ENCODE results near the gene SSU72. TPM values are rescaled to one million over a fixed set of nuclear protein-coding genes. Genes with fewer than 3 reads are reported as not detected.

The SSU72 gene
- total and polyA plus RNA-seq, 4 donors, result 35.4 to 57.4 (median 44.3) TPM

DNA sequence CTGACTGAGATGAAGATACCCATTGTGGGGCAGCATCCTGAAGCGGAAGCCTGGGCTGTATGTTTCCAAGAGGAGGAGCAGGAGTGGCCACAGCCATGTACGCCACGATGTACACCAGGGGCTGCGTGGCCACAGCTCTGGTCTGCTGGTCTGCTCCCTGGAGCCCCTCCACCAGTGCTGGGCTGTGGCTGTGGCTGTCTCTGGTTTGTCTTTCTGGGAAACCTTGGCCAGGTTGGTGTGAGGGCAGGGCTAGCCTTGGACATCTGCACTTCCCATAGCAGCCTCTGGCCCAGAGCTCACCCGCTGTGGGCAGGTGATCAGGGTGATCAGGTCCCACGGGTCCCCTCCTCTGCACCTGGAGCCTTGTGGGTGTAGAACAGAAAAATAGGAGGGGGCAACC, 43.3 kb upstream of the SSU72 start:
- Histone ChIP-seq H3K4me3 (ENCODE audit: low read depth in 1 of 3, low read length in 3 of 3) (no peak overlapping the region), H3K27ac (ENCODE audit: low read depth in 1 of 2, low read length in 2 of 2) (no peak overlapping the region), H3K4me1 (ENCODE audit: control insufficient read depth in 4 of 4, insufficient read depth in 4 of 4, low read length in 3 of 4) (peaks cover 11 to 54% (median 44%) of the 10 kb centered on the region in 4 donors), H3K9ac (ENCODE audit: low read depth in 1 of 2, low read length in 2 of 2) (no peak overlapping the region), H3K27me3 (ENCODE audit: control insufficient read depth in 4 of 4, insufficient read depth in 4 of 4, low read length in 3 of 4) (no peaks in the 10 kb centered on the region), H3K36me3 (ENCODE audit: control insufficient read depth in 4 of 4, insufficient read depth in 3 of 4, low read depth in 1 of 4, low read length in 3 of 4) (peaks cover 0 to 6% (median 0%) of the 10 kb centered on the region in 4 donors), H3K9me3 (ENCODE audit: control insufficient read depth in 4 of 4, low read length in 3 of 4) (no peaks in the 10 kb centered on the region)
- TF ChIP-seq HNF4A (conservative IDR thresholded peaks at IDR 0.05) (no peak), YY1 (IDR thresholded peaks at IDR 0.05) (no peak), TAF1 (conservative IDR thresholded peaks at IDR 0.05) (no peak), RAD21 (IDR thresholded peaks at IDR 0.05) (no peak), FOXA1 (IDR thresholded peaks at IDR 0.05) (no peak)
- TF ChIP-seq, protein P1, sequence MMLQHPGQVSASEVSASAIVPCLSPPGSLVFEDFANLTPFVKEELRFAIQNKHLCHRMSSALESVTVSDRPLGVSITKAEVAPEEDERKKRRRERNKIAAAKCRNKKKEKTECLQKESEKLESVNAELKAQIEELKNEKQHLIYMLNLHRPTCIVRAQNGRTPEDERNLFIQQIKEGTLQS (IDR thresholded peaks at IDR 0.05), result no peak
- DNase-seq (ENCODE audit: low spot score), result no peak
- WGBS, result 93% methylated on average over 6 of the region's 6 CpGs

- Histone ChIP-seq H3K9me3 (ENCODE audit: control insufficient read depth in 4 of 4, low read length in 3 of 4) (no peaks in the 10 kb centered on the region), H3K36me3 (ENCODE audit: control insufficient read depth in 4 of 4, insufficient read depth in 3 of 4, low read depth in 1 of 4, low read length in 3 of 4) (peaks cover 0 to 6% (median 0%) of the 10 kb centered on the region in 4 donors), H3K27me3 (ENCODE audit: control insufficient read depth in 4 of 4, insufficient read depth in 4 of 4, low read length in 3 of 4) (no peaks in the 10 kb centered on the region), H3K4me1 (ENCODE audit: control insufficient read depth in 4 of 4, insufficient read depth in 4 of 4, low read length in 3 of 4) (peaks cover 11 to 54% (median 44%) of the 10 kb centered on the region in 4 donors), H3K4me3 (ENCODE audit: low read depth in 1 of 3, low read length in 3 of 3) (no peak overlapping the region), H3K9ac (ENCODE audit: low read depth in 1 of 2, low read length in 2 of 2) (no peak overlapping the region), H3K27ac (ENCODE audit: low read depth in 1 of 2, low read length in 2 of 2) (no peak overlapping the region)
- TF ChIP-seq, protein P2, sequence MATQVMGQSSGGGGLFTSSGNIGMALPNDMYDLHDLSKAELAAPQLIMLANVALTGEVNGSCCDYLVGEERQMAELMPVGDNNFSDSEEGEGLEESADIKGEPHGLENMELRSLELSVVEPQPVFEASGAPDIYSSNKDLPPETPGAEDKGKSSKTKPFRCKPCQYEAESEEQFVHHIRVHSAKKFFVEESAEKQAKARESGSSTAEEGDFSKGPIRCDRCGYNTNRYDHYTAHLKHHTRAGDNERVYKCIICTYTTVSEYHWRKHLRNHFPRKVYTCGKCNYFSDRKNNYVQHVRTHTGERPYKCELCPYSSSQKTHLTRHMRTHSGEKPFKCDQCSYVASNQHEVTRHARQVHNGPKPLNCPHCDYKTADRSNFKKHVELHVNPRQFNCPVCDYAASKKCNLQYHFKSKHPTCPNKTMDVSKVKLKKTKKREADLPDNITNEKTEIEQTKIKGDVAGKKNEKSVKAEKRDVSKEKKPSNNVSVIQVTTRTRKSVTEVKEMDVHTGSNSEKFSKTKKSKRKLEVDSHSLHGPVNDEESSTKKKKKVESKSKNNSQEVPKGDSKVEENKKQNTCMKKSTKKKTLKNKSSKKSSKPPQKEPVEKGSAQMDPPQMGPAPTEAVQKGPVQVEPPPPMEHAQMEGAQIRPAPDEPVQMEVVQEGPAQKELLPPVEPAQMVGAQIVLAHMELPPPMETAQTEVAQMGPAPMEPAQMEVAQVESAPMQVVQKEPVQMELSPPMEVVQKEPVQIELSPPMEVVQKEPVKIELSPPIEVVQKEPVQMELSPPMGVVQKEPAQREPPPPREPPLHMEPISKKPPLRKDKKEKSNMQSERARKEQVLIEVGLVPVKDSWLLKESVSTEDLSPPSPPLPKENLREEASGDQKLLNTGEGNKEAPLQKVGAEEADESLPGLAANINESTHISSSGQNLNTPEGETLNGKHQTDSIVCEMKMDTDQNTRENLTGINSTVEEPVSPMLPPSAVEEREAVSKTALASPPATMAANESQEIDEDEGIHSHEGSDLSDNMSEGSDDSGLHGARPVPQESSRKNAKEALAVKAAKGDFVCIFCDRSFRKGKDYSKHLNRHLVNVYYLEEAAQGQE (IDR thresholded peaks at IDR 0.05), result no peak
- no peak for TF ChIP-seq EGR1 (IDR thresholded peaks at IDR 0.05; ENCODE audit: low read depth in 2 of 2)
- no peak for TF ChIP-seq RAD21 (IDR thresholded peaks at IDR 0.05)
- TF ChIP-seq MAX (IDR thresholded peaks at IDR 0.05), result no peak
- no peak for TF ChIP-seq RXRA (IDR thresholded peaks at IDR 0.05)
- TF ChIP-seq YY1 (IDR thresholded peaks at IDR 0.05), result no peak
- TF ChIP-seq NR2F2 (IDR thresholded peaks at IDR 0.05), result no peak
- TF ChIP-seq FOXA2 (IDR thresholded peaks at IDR 0.05), result no peak
- TF ChIP-seq, protein P1 (IDR thresholded peaks at IDR 0.05), result no peak
- TF ChIP-seq SP1 (IDR thresholded peaks at IDR 0.05), result no peak
- TF ChIP-seq JUND (IDR thresholded peaks at IDR 0.05), result no peak
- no peak for TF ChIP-seq ZBTB33 (IDR thresholded peaks at IDR 0.05)
- no peak for TF ChIP-seq HNF4A (conservative IDR thresholded peaks at IDR 0.05)
- TF ChIP-seq HNF4G (IDR thresholded peaks at IDR 0.05), result no peak
- no peak for TF ChIP-seq GABPA (IDR thresholded peaks at IDR 0.05 in 1 of 2, conservative IDR thresholded peaks at IDR 0.05 in 1 of 2)
- TF ChIP-seq, protein P3, sequence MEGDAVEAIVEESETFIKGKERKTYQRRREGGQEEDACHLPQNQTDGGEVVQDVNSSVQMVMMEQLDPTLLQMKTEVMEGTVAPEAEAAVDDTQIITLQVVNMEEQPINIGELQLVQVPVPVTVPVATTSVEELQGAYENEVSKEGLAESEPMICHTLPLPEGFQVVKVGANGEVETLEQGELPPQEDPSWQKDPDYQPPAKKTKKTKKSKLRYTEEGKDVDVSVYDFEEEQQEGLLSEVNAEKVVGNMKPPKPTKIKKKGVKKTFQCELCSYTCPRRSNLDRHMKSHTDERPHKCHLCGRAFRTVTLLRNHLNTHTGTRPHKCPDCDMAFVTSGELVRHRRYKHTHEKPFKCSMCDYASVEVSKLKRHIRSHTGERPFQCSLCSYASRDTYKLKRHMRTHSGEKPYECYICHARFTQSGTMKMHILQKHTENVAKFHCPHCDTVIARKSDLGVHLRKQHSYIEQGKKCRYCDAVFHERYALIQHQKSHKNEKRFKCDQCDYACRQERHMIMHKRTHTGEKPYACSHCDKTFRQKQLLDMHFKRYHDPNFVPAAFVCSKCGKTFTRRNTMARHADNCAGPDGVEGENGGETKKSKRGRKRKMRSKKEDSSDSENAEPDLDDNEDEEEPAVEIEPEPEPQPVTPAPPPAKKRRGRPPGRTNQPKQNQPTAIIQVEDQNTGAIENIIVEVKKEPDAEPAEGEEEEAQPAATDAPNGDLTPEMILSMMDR (IDR thresholded peaks at IDR 0.05; ENCODE audit: low read depth, low read length, missing input control), result no peak
- TF ChIP-seq TAF1 (conservative IDR thresholded peaks at IDR 0.05), result no peak
- no peak for TF ChIP-seq FOXA1 (IDR thresholded peaks at IDR 0.05)
- no peak for DNase-seq (ENCODE audit: low spot score)
- WGBS, result 85% methylated on average over 11 of the region's 11 CpGs
Measured at GRCh38 chr1:1617516-1617915, 42.9 kb upstream of the SSU72 start.

Data from liver (tissue), 9 donors.